ENCODE measurements around the gene CAGE1.

Gene CAGE1

DNA sequence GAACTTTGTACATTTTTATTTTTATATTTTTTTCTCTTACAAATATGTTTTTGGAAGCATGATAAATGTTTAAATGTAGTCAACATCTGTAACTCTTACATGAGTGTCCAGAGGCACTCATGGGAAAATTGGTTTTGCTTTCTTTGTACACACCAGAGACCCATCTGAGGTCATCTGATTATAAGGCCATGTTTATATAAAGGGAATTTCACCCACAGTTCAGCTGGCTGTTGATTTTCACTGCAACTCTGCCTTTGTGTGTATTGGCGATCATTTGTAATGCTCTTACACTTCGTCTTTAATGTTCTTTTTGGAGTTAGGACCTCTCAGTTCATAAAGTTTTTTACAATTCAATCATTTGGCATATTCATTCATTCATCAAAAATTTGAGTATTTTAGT is 28.1 kb upstream of the CAGE1 start:
- Histone ChIP-seq H3K9me3 (no peaks in the 10 kb centered on the region), H3K4me1 (peaks cover 3% of the 10 kb centered on the region; the same call in 1 of the 2 replicates), H3K27me3 (no peaks in the 10 kb centered on the region), H3K36me3 (peaks cover 59% of the 10 kb centered on the region), H3K4me3 (ENCODE audit: low read depth, low read length) (no peak overlapping the region)
- no peak for DNase-seq
- TF ChIP-seq, protein P1, sequence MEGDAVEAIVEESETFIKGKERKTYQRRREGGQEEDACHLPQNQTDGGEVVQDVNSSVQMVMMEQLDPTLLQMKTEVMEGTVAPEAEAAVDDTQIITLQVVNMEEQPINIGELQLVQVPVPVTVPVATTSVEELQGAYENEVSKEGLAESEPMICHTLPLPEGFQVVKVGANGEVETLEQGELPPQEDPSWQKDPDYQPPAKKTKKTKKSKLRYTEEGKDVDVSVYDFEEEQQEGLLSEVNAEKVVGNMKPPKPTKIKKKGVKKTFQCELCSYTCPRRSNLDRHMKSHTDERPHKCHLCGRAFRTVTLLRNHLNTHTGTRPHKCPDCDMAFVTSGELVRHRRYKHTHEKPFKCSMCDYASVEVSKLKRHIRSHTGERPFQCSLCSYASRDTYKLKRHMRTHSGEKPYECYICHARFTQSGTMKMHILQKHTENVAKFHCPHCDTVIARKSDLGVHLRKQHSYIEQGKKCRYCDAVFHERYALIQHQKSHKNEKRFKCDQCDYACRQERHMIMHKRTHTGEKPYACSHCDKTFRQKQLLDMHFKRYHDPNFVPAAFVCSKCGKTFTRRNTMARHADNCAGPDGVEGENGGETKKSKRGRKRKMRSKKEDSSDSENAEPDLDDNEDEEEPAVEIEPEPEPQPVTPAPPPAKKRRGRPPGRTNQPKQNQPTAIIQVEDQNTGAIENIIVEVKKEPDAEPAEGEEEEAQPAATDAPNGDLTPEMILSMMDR (IDR thresholded peaks at IDR 0.05; ENCODE audit: low read depth, low read length): no peak

DNA sequence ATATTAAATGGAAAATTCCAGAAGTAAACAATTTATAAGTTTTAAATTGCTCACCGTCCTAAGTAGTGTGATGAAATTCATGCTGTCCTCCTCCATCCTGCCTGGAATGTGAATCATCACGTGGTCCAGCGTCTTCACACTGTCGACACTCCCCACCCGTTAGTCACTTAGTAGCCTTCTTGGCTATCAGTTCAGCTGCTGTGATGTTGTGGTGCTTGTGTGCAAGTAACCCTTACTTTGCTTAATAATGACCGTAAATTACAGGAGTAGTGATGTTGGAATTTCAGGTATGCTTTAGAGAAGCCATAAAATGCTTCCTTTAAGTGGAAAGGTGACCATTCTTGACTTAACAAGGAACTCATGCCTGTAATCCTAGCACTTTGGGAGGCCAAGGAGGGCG is 25.3 kb upstream of the CAGE1 start:
- Histone ChIP-seq H3K27me3 (no peaks in the 10 kb centered on the region), H3K4me1 (peaks cover 3% of the 10 kb centered on the region; the same call in 1 of the 2 replicates), H3K36me3 (peaks cover 75% of the 10 kb centered on the region), H3K9me3 (no peaks in the 10 kb centered on the region), H3K4me3 (ENCODE audit: low read depth, low read length) (no peak overlapping the region)
- DNase-seq: no peak
- TF ChIP-seq, protein P1 (IDR thresholded peaks at IDR 0.05; ENCODE audit: low read depth, low read length): no peak

DNA sequence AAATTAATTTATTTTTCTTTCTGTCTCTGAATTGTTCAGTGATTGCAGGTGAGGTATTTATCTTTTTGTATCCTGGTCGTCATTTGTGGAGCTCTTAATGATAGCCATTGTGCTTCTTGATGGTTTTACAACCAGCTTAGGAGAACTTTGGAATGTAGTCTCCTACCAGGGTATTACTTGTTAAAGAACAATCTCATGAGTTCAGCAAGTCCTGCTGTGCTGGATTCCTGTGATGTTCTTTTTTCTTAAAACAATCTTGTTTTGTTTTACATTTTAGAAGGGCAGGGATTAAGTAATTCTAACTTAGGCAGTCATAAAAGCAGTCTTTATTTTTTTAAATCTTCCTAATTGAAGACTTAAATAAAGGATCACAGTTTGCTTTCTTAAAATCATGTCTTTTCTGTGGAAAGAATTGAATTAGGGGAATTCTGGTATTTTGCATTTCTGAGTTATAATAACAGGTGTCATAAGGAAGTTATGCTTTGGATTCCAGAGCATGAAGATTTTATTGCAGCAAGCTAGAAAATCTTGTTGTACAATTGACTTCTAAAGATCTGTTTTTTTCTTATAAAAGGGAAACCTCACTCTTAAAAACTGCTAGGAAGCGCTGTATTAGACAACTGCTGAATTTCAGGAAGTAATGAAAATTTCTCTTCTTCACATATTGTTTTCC is 23.7 kb upstream of the CAGE1 start:
- TF ChIP-seq, protein P1 (IDR thresholded peaks at IDR 0.05; ENCODE audit: low read depth, low read length): no peak
- Histone ChIP-seq H3K36me3 (peaks cover 79% of the 10 kb centered on the region), H3K9me3 (no peaks in the 10 kb centered on the region), H3K4me1 (no peaks in the 10 kb centered on the region; the same call in 1 of the 2 replicates), H3K27me3 (no peaks in the 10 kb centered on the region), H3K4me3 (ENCODE audit: low read depth, low read length) (no peak overlapping the region)
- no peak for DNase-seq

DNA sequence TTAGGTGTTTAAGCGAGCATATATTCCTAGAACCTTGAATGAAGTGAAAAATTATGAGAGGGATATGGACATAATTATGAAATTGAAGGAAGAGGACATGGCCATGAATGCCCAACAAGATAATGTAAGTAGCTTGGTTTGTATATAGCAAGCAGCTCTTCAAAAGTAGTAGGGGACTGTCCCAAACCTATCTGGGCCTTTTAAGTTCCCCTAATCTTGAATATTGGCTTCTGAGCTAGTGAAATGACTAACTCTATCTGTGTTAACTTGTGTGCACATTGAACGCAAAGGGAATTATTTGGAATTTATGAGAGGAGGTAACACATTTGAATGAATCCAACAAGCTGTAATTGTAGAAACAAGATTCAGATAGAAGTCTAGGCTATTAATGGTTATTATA is 21.8 kb upstream of the CAGE1 start:
- peaks cover 81% of the 10 kb centered on the region for H3K36me3 ChIP-seq
- no peak for DNase-seq
- TF ChIP-seq, protein P1 (IDR thresholded peaks at IDR 0.05; ENCODE audit: low read depth, low read length): no peak
- no peaks in the 10 kb centered on the region for H3K4me1 ChIP-seq
- H3K27me3 ChIP-seq: no peaks in the 10 kb centered on the region
- H3K4me3 ChIP-seq (ENCODE audit: low read depth, low read length): no peak overlapping the region
- H3K9me3 ChIP-seq: no peaks in the 10 kb centered on the region

DNA sequence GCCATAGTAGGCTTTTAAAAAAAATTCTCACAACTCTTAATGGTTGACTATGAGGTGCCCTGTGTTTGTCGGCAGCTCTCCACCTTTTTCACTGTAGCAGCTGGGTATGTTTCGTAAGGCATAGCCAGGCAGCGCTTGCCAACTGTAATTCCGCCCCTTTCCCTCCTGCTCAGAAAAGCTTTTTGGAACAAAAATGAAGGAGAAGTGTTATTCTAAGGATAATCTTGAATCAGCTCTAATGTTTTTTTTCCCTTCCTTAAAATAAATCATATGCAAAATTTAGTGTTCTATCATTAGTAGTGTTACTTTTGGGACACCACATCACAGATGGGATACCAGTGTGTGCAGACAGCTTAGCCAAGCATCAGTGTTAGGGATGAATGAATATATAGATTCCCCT is 21.3 kb upstream of the CAGE1 start:
- no peak for DNase-seq
- Histone ChIP-seq H3K27me3 (no peaks in the 10 kb centered on the region), H3K4me3 (ENCODE audit: low read depth, low read length) (no peak overlapping the region), H3K4me1 (no peaks in the 10 kb centered on the region), H3K36me3 (peaks cover 80% of the 10 kb centered on the region), H3K9me3 (no peaks in the 10 kb centered on the region)
- TF ChIP-seq, protein P1 (IDR thresholded peaks at IDR 0.05; ENCODE audit: low read depth, low read length): no peak

DNA sequence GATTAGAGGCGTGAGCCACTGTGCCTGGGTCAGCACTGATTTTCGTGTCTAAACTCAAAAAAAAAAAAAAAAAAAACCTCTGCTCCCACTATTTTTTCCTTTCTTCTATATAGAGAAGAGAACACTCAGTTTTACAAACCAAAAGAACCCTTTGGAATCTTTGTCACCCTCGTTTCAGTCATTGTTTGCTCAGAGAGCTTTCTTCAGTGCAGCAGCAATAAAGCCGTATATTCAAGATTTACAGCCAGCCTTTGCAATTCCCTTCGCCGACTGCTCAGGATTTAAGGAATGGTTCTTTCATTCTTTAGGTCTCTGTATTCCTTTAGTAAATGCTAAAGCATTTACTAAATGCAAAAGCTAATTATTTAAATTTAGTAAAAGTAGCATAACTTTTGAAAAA is 20.2 kb upstream of the CAGE1 start:
- Histone ChIP-seq H3K4me3 (ENCODE audit: low read depth, low read length) (no peak overlapping the region), H3K9me3 (no peaks in the 10 kb centered on the region), H3K36me3 (peaks cover 76% of the 10 kb centered on the region), H3K4me1 (no peaks in the 10 kb centered on the region), H3K27me3 (no peaks in the 10 kb centered on the region)
- TF ChIP-seq, protein P1 (IDR thresholded peaks at IDR 0.05; ENCODE audit: low read depth, low read length): no peak
- no peak for DNase-seq
